ENCODE measurements around the gene SNRNP27. TPM values are rescaled to one million over a fixed set of nuclear protein-coding genes. Genes with fewer than 3 reads are reported as not detected.

SNRNP27 gene
- total and polyA plus RNA-seq, 2 donors from 2014 or later = 33.6 to 42.6 TPM

- FAIRE-seq (no peak), DNase-seq (peak in 1 of 5 donors; percentile 60)
- Histone ChIP-seq H3K27me3 (ENCODE audit: control insufficient read depth, insufficient read depth, low read length) (no peaks in the 10 kb centered on the region), H3K9ac (ENCODE audit: low read length in 3 of 3) (no peak overlapping the region), H3K4me1 (ENCODE audit: control insufficient read depth in 2 of 3, insufficient read depth in 2 of 3, low read depth in 1 of 3, low read length in 3 of 3) (no peaks in the 10 kb centered on the region), H3K36me3 (ENCODE audit: control insufficient read depth in 2 of 3, insufficient read depth in 3 of 3, low read length in 3 of 3) (peaks cover 0 to 8% (median 0%) of the 10 kb centered on the region in 3 donors), H3K4me3 (ENCODE audit: low read length in 3 of 3) (no peak overlapping the region), H3K27ac (ENCODE audit: low read depth in 2 of 2, low read length in 2 of 2) (no peak overlapping the region), H3K9me3 (ENCODE audit: control insufficient read depth in 2 of 3, insufficient read depth in 1 of 3, low read length in 3 of 3) (no peaks in the 10 kb centered on the region)
- intact Hi-C loops (cut with DNase I) = no loop called here
- TF ChIP-seq, protein P1, sequence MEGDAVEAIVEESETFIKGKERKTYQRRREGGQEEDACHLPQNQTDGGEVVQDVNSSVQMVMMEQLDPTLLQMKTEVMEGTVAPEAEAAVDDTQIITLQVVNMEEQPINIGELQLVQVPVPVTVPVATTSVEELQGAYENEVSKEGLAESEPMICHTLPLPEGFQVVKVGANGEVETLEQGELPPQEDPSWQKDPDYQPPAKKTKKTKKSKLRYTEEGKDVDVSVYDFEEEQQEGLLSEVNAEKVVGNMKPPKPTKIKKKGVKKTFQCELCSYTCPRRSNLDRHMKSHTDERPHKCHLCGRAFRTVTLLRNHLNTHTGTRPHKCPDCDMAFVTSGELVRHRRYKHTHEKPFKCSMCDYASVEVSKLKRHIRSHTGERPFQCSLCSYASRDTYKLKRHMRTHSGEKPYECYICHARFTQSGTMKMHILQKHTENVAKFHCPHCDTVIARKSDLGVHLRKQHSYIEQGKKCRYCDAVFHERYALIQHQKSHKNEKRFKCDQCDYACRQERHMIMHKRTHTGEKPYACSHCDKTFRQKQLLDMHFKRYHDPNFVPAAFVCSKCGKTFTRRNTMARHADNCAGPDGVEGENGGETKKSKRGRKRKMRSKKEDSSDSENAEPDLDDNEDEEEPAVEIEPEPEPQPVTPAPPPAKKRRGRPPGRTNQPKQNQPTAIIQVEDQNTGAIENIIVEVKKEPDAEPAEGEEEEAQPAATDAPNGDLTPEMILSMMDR (IDR thresholded peaks at IDR 0.05; ENCODE audit: borderline replicate concordance, extremely low read depth, insufficient read depth) = no peak
These were observed 52.2 kb downstream of the SNRNP27 start for GRCh38 chr2:69945941-69946340.

GRCh38 chr2:69946351-69947324, 52.9 kb downstream of the SNRNP27 start:
- intact Hi-C loops (cut with DNase I) = no loop called here
- Histone ChIP-seq H3K4me1 (ENCODE audit: control insufficient read depth in 2 of 3, insufficient read depth in 2 of 3, low read depth in 1 of 3, low read length in 3 of 3) (no peaks in the 10 kb centered on the region), H3K9me3 (ENCODE audit: control insufficient read depth in 2 of 3, insufficient read depth in 1 of 3, low read length in 3 of 3) (no peaks in the 10 kb centered on the region), H3K4me3 (ENCODE audit: low read length in 3 of 3) (no peak overlapping the region), H3K27ac (ENCODE audit: low read depth in 2 of 2, low read length in 2 of 2) (no peak overlapping the region), H3K9ac (ENCODE audit: low read length in 3 of 3) (no peak overlapping the region), H3K27me3 (ENCODE audit: control insufficient read depth, insufficient read depth, low read length) (no peaks in the 10 kb centered on the region), H3K36me3 (ENCODE audit: control insufficient read depth in 2 of 3, insufficient read depth in 3 of 3, low read length in 3 of 3) (peaks cover 0 to 8% (median 0%) of the 10 kb centered on the region in 3 donors)
- TF ChIP-seq, protein P1 (IDR thresholded peaks at IDR 0.05; ENCODE audit: borderline replicate concordance, extremely low read depth, insufficient read depth) = no peak
- FAIRE-seq (no peak), DNase-seq (no peak)

DNA sequence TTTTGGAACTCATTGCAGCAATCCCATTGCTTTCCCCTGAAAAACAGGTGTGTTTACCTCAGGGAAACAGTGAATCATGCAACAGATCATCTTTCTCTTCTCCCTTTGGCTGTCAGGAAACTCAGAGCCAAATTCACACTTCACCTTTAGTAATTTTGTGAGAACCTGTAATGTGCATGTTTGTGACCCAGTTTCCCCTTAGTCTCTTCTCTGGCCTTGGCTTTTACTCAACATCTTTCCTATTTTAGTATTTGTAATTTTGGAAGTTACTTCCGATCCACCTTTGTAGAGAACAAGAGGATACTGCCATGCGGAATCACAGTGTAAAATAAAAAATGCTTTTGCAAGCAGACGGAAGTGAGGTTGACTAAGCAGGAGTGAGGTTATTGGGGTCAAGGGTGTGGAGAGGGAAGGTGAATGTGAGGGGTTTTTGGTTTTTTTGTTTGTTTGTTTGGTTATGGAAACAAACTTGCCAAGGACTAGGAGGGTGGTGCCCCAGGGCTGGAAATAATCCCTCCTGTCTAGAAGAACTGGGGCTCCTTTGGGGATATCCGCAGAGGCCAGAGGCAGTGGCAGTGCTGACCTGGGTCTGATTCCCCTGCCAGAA, 53.7 kb downstream of the SNRNP27 start:
- no peak for DNase-seq
- H3K9ac ChIP-seq (ENCODE audit: low read length in 3 of 3) = no peak overlapping the region
- no peaks in the 10 kb centered on the region for H3K9me3 ChIP-seq (ENCODE audit: control insufficient read depth in 2 of 3, insufficient read depth in 1 of 3, low read length in 3 of 3)
- intact Hi-C loops (cut with DNase I) = no loop called here
- no peaks in the 10 kb centered on the region for H3K27me3 ChIP-seq (ENCODE audit: control insufficient read depth, insufficient read depth, low read length)
- no peak overlapping the region for H3K4me3 ChIP-seq (ENCODE audit: low read length in 3 of 3)
- TF ChIP-seq, protein P1 (IDR thresholded peaks at IDR 0.05; ENCODE audit: borderline replicate concordance, extremely low read depth, insufficient read depth) = no peak
- no peak overlapping the region for H3K27ac ChIP-seq (ENCODE audit: low read depth in 2 of 2, low read length in 2 of 2)
- peaks cover 0 to 8% (median 0%) of the 10 kb centered on the region in 3 donors for H3K36me3 ChIP-seq (ENCODE audit: control insufficient read depth in 2 of 3, insufficient read depth in 3 of 3, low read length in 3 of 3)
- H3K4me1 ChIP-seq (ENCODE audit: control insufficient read depth in 2 of 3, insufficient read depth in 2 of 3, low read depth in 1 of 3, low read length in 3 of 3) = no peaks in the 10 kb centered on the region
- no peak for FAIRE-seq

All from kidney (tissue), 14 donors.